ENCODE measurements around the gene NMNAT3. TPM values are rescaled to one million over a fixed set of nuclear protein-coding genes. Genes with fewer than 3 reads are reported as not detected.

The NMNAT3 gene
- total RNA-seq, 1 experiment from 2014 or later: 1.3 TPM

GRCh38 chr3:139518306-139518705, 159.5 kb downstream of the NMNAT3 start:
- Histone ChIP-seq H3K4me2 (ENCODE audit: insufficient read depth, insufficient read length, low read length) (no peak overlapping the region), H3K23me2 (ENCODE audit: insufficient read length, low read depth, low read length, poor library complexity, severe bottlenecking) (no peaks in the 10 kb centered on the region), H3K79me1 (ENCODE audit: insufficient read depth, low read depth, low read length, poor library complexity, severe bottlenecking) (no peaks in the 10 kb centered on the region), H3K56ac (ENCODE audit: insufficient read length, low read depth, low read length) (no peak overlapping the region), H3K4ac (ENCODE audit: low read depth, low read length) (no peak overlapping the region), H3K4me1 (ENCODE audit: insufficient read depth, low read length) (no peaks in the 10 kb centered on the region), H3K27ac (ENCODE audit: insufficient read length, low read depth, low read length) (no peak overlapping the region), H3K79me2 (ENCODE audit: insufficient read depth, low read length) (no peaks in the 10 kb centered on the region), H2AK5ac (ENCODE audit: insufficient read length, low read length) (no peak overlapping the region), H3K9ac (ENCODE audit: extremely low read depth, insufficient read length, low read length) (no peak overlapping the region), H2BK5ac (ENCODE audit: insufficient read length, low read length) (no peak overlapping the region), H3K14ac (ENCODE audit: insufficient read depth, low read length) (no peak overlapping the region), H3K23ac (ENCODE audit: insufficient read length, low read depth, low read length) (no peak overlapping the region), H3T11ph (ENCODE audit: low read length) (no peak overlapping the region), H3K9me3 (ENCODE audit: control insufficient read depth, low read depth, low read length) (no peaks in the 10 kb centered on the region), H4K20me1 (ENCODE audit: control insufficient read depth, insufficient read depth, insufficient read length) (peaks cover 3% of the 10 kb centered on the region), H2AFZ (ENCODE audit: low read length) (no peak overlapping the region), H4K5ac (ENCODE audit: insufficient read length, low read depth, low read length) (no peak overlapping the region), H4K91ac (ENCODE audit: insufficient read length, low read depth, low read length) (no peak overlapping the region), H2BK120ac (ENCODE audit: low read depth, low read length, poor library complexity, severe bottlenecking) (no peak overlapping the region), H2BK15ac (ENCODE audit: low read depth, low read length) (no peak overlapping the region; the same call in 1 of the 2 replicates), H3K27me3 (ENCODE audit: insufficient read depth, low read length) (no peaks in the 10 kb centered on the region; the same call in none of the 2 replicates), H3K18ac (ENCODE audit: insufficient read length, low read depth, low read length) (no peak overlapping the region), H2BK12ac (ENCODE audit: insufficient read length, low read depth, low read length) (no peak overlapping the region), H4K8ac (replicated peaks; ENCODE audit: insufficient read length, low read depth, low read length) (no peak overlapping the region), H2BK20ac (ENCODE audit: low read depth, low read length, poor library complexity, severe bottlenecking) (no peak overlapping the region)
- no peak for DNase-seq
- TF ChIP-seq CTCF (conservative IDR thresholded peaks at IDR 0.05): no peak
- H3K9me3 Mint-ChIP-seq: 0 out of 5 replicates have a peak, but pooled peaks cover 0 to 3% of the 10 kb centered on the region in 2 experiments
- no peak overlapping the region for H3K27ac Mint-ChIP-seq
- H3K36me3 Mint-ChIP-seq (ENCODE audit: insufficient read depth in 1 of 3, low read depth in 3 of 3): peaks cover 0 to 2% (median 0%) of the 10 kb centered on the region in 3 experiments; a peak in 2 of 7 replicates
- no CpG with 5 or more reads among the region's 6 CpGs for WGBS (ENCODE audit: extremely low coverage, insufficient read length, low lambda C conversion rate)
- H3K27me3 Mint-ChIP-seq (ENCODE audit: low read depth): peaks cover 14% of the 10 kb centered on the region
- H3K4me3 Mint-ChIP-seq: no peak overlapping the region
- peaks cover 10 to 15% of the 10 kb centered on the region in 2 experiments for H3K4me1 Mint-ChIP-seq
